Measurements from ENCODE around the gene RAB7A. TPM values are rescaled to one million over a fixed set of nuclear protein-coding genes. Genes with fewer than 3 reads are reported as not detected.

RAB7A gene
- total and polyA plus RNA-seq, 2 experiments from 2014 or later = 71.3 to 255 TPM

- H3K9ac ChIP-seq = no peak overlapping the region
- H3K36me3 ChIP-seq (ENCODE audit: low read depth) = no peaks in the 10 kb centered on the region
- TF ChIP-seq EZH2phosphoT487 (IDR thresholded peaks at IDR 0.05; ENCODE audit: insufficient read depth, low read depth) = no peak
- no peak for TF ChIP-seq EZH2 (IDR thresholded peaks at IDR 0.05; ENCODE audit: insufficient read depth, poor library complexity, severe bottlenecking)
- DNase-seq = no peak
- no peaks in the 10 kb centered on the region for H3K9me2 ChIP-seq (ENCODE audit: insufficient read depth)
- 85 to 91% methylated on average over 13 of the region's 13 CpGs for WGBS, 2 experiments (ENCODE audit: low coverage in 1 of 2, low lambda C conversion rate in 2 of 2, missing lambda C conversion rate in 2 of 2)
- no peak overlapping the region for H3K27ac ChIP-seq
- no peaks in the 10 kb centered on the region for H3F3A ChIP-seq (ENCODE audit: insufficient read depth)
- H3K4me2 ChIP-seq (ENCODE audit: unreplicated experiment) = no peak overlapping the region
- no peak overlapping the region for H2AFZ ChIP-seq
- H3K79me2 ChIP-seq (ENCODE audit: insufficient read depth) = no peaks in the 10 kb centered on the region
- H3K4me1 ChIP-seq (ENCODE audit: insufficient read depth) = no peaks in the 10 kb centered on the region
- in situ Hi-C loops (cut with MboI) = no loop called here
- H3K27me3 ChIP-seq (replicated peaks; ENCODE audit: insufficient read depth) = no peaks in the 10 kb centered on the region
- H3K9me3 ChIP-seq (ENCODE audit: low read depth) = no peaks in the 10 kb centered on the region
- no peaks in the 10 kb centered on the region for H4K20me1 ChIP-seq (ENCODE audit: insufficient read depth)
- H3K4me3 ChIP-seq = no peak overlapping the region
These were observed 123.0 kb downstream of the RAB7A start for GRCh38 chr3:128848936-128849335.

GRCh38 chr3:128849911-128850455, 124.0 kb downstream of the RAB7A start:
- H3F3A ChIP-seq (ENCODE audit: insufficient read depth) = no peaks in the 10 kb centered on the region
- no peaks in the 10 kb centered on the region for H3K4me1 ChIP-seq (ENCODE audit: insufficient read depth)
- DNase-seq = peak; percentile 20
- H3K9ac ChIP-seq = no peak overlapping the region
- no peak for TF ChIP-seq EZH2 (IDR thresholded peaks at IDR 0.05; ENCODE audit: insufficient read depth, poor library complexity, severe bottlenecking)
- no peak for TF ChIP-seq EZH2phosphoT487 (IDR thresholded peaks at IDR 0.05; ENCODE audit: insufficient read depth, low read depth)
- H3K27ac ChIP-seq = no peak overlapping the region
- no peak overlapping the region for H2AFZ ChIP-seq
- H3K36me3 ChIP-seq (ENCODE audit: low read depth) = no peaks in the 10 kb centered on the region
- H3K27me3 ChIP-seq (replicated peaks; ENCODE audit: insufficient read depth) = no peaks in the 10 kb centered on the region
- no peak overlapping the region for H3K4me2 ChIP-seq (ENCODE audit: unreplicated experiment)
- H3K9me3 ChIP-seq (ENCODE audit: low read depth) = no peaks in the 10 kb centered on the region
- H4K20me1 ChIP-seq (ENCODE audit: insufficient read depth) = no peaks in the 10 kb centered on the region
- H3K79me2 ChIP-seq (ENCODE audit: insufficient read depth) = no peaks in the 10 kb centered on the region
- H3K4me3 ChIP-seq = no peak overlapping the region
- in situ Hi-C loops (cut with MboI) = no loop called here
- no peaks in the 10 kb centered on the region for H3K9me2 ChIP-seq (ENCODE audit: insufficient read depth)
- WGBS, 2 experiments (ENCODE audit: low coverage in 1 of 2, low lambda C conversion rate in 2 of 2, missing lambda C conversion rate in 2 of 2) = 50 to 56% methylated on average over 11 of the region's 11 CpGs

GRCh38 chr3:128850544-128850943, 124.6 kb downstream of the RAB7A start:
- Histone ChIP-seq H3K27me3 (replicated peaks; ENCODE audit: insufficient read depth) (no peaks in the 10 kb centered on the region), H2AFZ (no peak overlapping the region), H3K9me2 (ENCODE audit: insufficient read depth) (no peaks in the 10 kb centered on the region), H3K4me1 (ENCODE audit: insufficient read depth) (no peaks in the 10 kb centered on the region), H3K36me3 (ENCODE audit: low read depth) (no peaks in the 10 kb centered on the region), H3K9me3 (ENCODE audit: low read depth) (no peaks in the 10 kb centered on the region), H4K20me1 (ENCODE audit: insufficient read depth) (no peaks in the 10 kb centered on the region), H3K4me3 (no peak overlapping the region), H3K4me2 (ENCODE audit: unreplicated experiment) (no peak overlapping the region), H3K9ac (no peak overlapping the region), H3K27ac (no peak overlapping the region), H3K79me2 (ENCODE audit: insufficient read depth) (no peaks in the 10 kb centered on the region), H3F3A (ENCODE audit: insufficient read depth) (no peaks in the 10 kb centered on the region)
- no peak for DNase-seq
- WGBS, 2 experiments (ENCODE audit: low coverage in 1 of 2, low lambda C conversion rate in 2 of 2, missing lambda C conversion rate in 2 of 2) = 86 to 88% methylated on average over 9 of the region's 9 CpGs
- no peak for TF ChIP-seq EZH2 (IDR thresholded peaks at IDR 0.05; ENCODE audit: insufficient read depth, poor library complexity, severe bottlenecking)
- no peak for TF ChIP-seq EZH2phosphoT487 (IDR thresholded peaks at IDR 0.05; ENCODE audit: insufficient read depth, low read depth)
- in situ Hi-C loops (cut with MboI) = no loop called here

- no peaks in the 10 kb centered on the region for H3K79me2 ChIP-seq (ENCODE audit: insufficient read depth)
- H4K20me1 ChIP-seq (ENCODE audit: insufficient read depth) = no peaks in the 10 kb centered on the region
- H3K4me3 ChIP-seq = no peak overlapping the region
- H3K4me2 ChIP-seq (ENCODE audit: unreplicated experiment) = no peak overlapping the region
- H3K27ac ChIP-seq = no peak overlapping the region
- no peaks in the 10 kb centered on the region for H3K9me2 ChIP-seq (ENCODE audit: insufficient read depth)
- H3K9ac ChIP-seq = no peak overlapping the region
- 43 to 51% methylated on average over 4 of the region's 4 CpGs for WGBS, 2 experiments (ENCODE audit: low coverage in 1 of 2, low lambda C conversion rate in 2 of 2, missing lambda C conversion rate in 2 of 2)
- no peaks in the 10 kb centered on the region for H3F3A ChIP-seq (ENCODE audit: insufficient read depth)
- no peak overlapping the region for H2AFZ ChIP-seq
- no peaks in the 10 kb centered on the region for H3K27me3 ChIP-seq (replicated peaks; ENCODE audit: insufficient read depth)
- in situ Hi-C loops (cut with MboI) = no loop called here
- no peak for DNase-seq
- no peaks in the 10 kb centered on the region for H3K36me3 ChIP-seq (ENCODE audit: low read depth)
- H3K4me1 ChIP-seq (ENCODE audit: insufficient read depth) = no peaks in the 10 kb centered on the region
- TF ChIP-seq EZH2phosphoT487 (IDR thresholded peaks at IDR 0.05; ENCODE audit: insufficient read depth, low read depth) (no peak), EZH2 (IDR thresholded peaks at IDR 0.05; ENCODE audit: insufficient read depth, poor library complexity, severe bottlenecking) (no peak)
- H3K9me3 ChIP-seq (ENCODE audit: low read depth) = no peaks in the 10 kb centered on the region
These were observed 125.6 kb downstream of the RAB7A start for GRCh38 chr3:128851601-128852000.

- in situ Hi-C loops (cut with MboI) = no loop called here
- no peaks in the 10 kb centered on the region for H3K9me2 ChIP-seq (ENCODE audit: insufficient read depth)
- H3K9me3 ChIP-seq (ENCODE audit: low read depth) = no peaks in the 10 kb centered on the region
- H3K27me3 ChIP-seq (replicated peaks; ENCODE audit: insufficient read depth) = no peaks in the 10 kb centered on the region
- H2AFZ ChIP-seq = no peak overlapping the region
- WGBS, 2 experiments (ENCODE audit: low coverage in 1 of 2, low lambda C conversion rate in 2 of 2, missing lambda C conversion rate in 2 of 2) = 42 to 52% methylated on average over 5 of the region's 5 CpGs
- H3K4me1 ChIP-seq (ENCODE audit: insufficient read depth) = no peaks in the 10 kb centered on the region
- H3K79me2 ChIP-seq (ENCODE audit: insufficient read depth) = no peaks in the 10 kb centered on the region
- no peak for DNase-seq
- no peak overlapping the region for H3K4me3 ChIP-seq
- no peak overlapping the region for H3K27ac ChIP-seq
- no peaks in the 10 kb centered on the region for H3F3A ChIP-seq (ENCODE audit: insufficient read depth)
- no peak overlapping the region for H3K4me2 ChIP-seq (ENCODE audit: unreplicated experiment)
- no peak for TF ChIP-seq EZH2phosphoT487 (IDR thresholded peaks at IDR 0.05; ENCODE audit: insufficient read depth, low read depth)
- no peaks in the 10 kb centered on the region for H4K20me1 ChIP-seq (ENCODE audit: insufficient read depth)
- no peak overlapping the region for H3K9ac ChIP-seq
- H3K36me3 ChIP-seq (ENCODE audit: low read depth) = no peaks in the 10 kb centered on the region
These were observed 127.8 kb downstream of the RAB7A start for GRCh38 chr3:128853826-128854225.
